Aorta (tissue), 5 donors: Measurements from ENCODE around the gene FIBP. TPM values are rescaled to one million over a fixed set of nuclear protein-coding genes. Genes with fewer than 3 reads are reported as not detected.

Source experiments
- ATAC-seq: fragments of 200-7000 bp; cut with Tn5 transposase; one replicate; pipeline ENCODE4 v1.9.1; 2022; ENCODE audit warnings: moderate library complexity; ENCODE audit not compliant: low FRiP score
- DNase-seq, 2 donors: peaks; one replicate each; pipeline ENCODE4 v3.0.0-alpha.2; 2020
- H3K27ac ChIP-seq, 2 donors: one replicate each; pipeline ENCODE4 v1.5.1; 2013; ENCODE audit warnings: low read length in 2 of 2, mild to moderate bottlenecking in 2 of 2, moderate library complexity in 2 of 2, control low read depth in 1 of 2, inconsistent platforms in 1 of 2, low read depth in 1 of 2
- H3K27me3 ChIP-seq, 2 donors: one replicate each; pipeline ENCODE4 v1.6.1; 2013; ENCODE audit warnings: control low read depth in 1 of 2, low read length in 1 of 2, mild to moderate bottlenecking in 1 of 2, moderate library complexity in 1 of 2; ENCODE audit not compliant: insufficient read depth in 2 of 2, control insufficient read depth in 1 of 2
- H3K36me3 ChIP-seq, 2 donors: one replicate each; pipeline ENCODE4 v1.6.1; 2013; ENCODE audit warnings: control low read depth in 1 of 2, low read length in 1 of 2, mild to moderate bottlenecking in 1 of 2; ENCODE audit not compliant: insufficient read depth in 2 of 2, control insufficient read depth in 1 of 2
- H3K4me1 ChIP-seq, 2 donors: one replicate each; pipeline ENCODE4 v1.6.1; 2013; ENCODE audit warnings: low read length in 2 of 2, control low read depth in 1 of 2, mild to moderate bottlenecking in 1 of 2, moderate library complexity in 1 of 2; ENCODE audit not compliant: insufficient read depth in 2 of 2, control insufficient read depth in 1 of 2
- H3K4me3 ChIP-seq, 2 donors: one replicate each; pipeline ENCODE4 v1.5.1; 2013; ENCODE audit warnings: low read length in 2 of 2, control low read depth in 1 of 2, mild to moderate bottlenecking in 1 of 2
- H3K9me3 ChIP-seq: one replicate; pipeline ENCODE4 v1.6.1; 2013; ENCODE audit warnings: mild to moderate bottlenecking, low read length; ENCODE audit not compliant: control insufficient read depth
- WGBS, 2 donors: extraction: QIAGEN DNeasy Blood & Tissue Kit; methylation state at CpG; one replicate each; pipeline ENCODE4 v1.1.7; 2013; 5-methylcytosine and 5-hydroxymethylcytosine counted together
- intact Hi-C, 2 donors: fragments of 100-400 bp; cut with DNase I; formaldehyde crosslinking; loops; one replicate each; pipeline versions ENCODE4 v1.14.2 to v1.15.0; 2022
- long read RNA-seq, 2 donors: library from polyadenylated mRNA; unstranded; transcript quantifications; one replicate each; pipeline ENCODE4 v2.0.0, GENCODE V29; 2020 to 2021
- polyA plus RNA-seq, 2 donors: library from polyadenylated mRNA; stranded (reverse); fragments of 200-250 nt; gene quantifications; one replicate each; pipeline ENCODE4 v1.2.3, GENCODE V29; 2013
- total RNA-seq, 2 donors: library from RNA; stranded (reverse); fragmentation: NEBNext Ultra II Directional; extraction: Animal tissue kit (Norgen Biotek cat#: 25700); gene quantifications; one replicate each; pipeline ENCODE4 v1.2.1, GENCODE V29; 2021
- donor health status: healthy with polysubstance abuse.
- donor health status: Bipolar disorder and iron deficiency.
- donor health status: DM: no; HTN: no; CAD: no.
- donor health status: DM: no; HTN: no; CAD: no.
- donor health status: DM: yes; HTN: yes; CAD: no.

FIBP gene
- total RNA-seq (10 to 100 TPM; 40.2 to 47.7 TPM), polyA plus RNA-seq (10 to 100 TPM; 57.2 to 73.1 TPM)
- long read RNA-seq, donor 1, transcript FIBP-201 (10 exons, 1,261 nt), result minor isoform, 11 of 155 reads
- long read RNA-seq, donor 1, transcript FIBP-202 (10 exons, 1,248 nt), result major isoform, 118 of 155 reads
- long read RNA-seq, donor 1, partial matches to known transcripts, result 3 of 155 reads
- long read RNA-seq, donor 1, other reads (novel, unspliced or antisense), result 19 of 155 reads
- long read RNA-seq, donor 2, transcript FIBP-202 (10 exons, 1,248 nt), result major isoform, 18 of 27 reads
- long read RNA-seq, donor 2, partial matches to known transcripts, result 1 of 27 reads
- long read RNA-seq, donor 2, other reads (novel, unspliced or antisense), result 5 of 27 reads

DNA sequence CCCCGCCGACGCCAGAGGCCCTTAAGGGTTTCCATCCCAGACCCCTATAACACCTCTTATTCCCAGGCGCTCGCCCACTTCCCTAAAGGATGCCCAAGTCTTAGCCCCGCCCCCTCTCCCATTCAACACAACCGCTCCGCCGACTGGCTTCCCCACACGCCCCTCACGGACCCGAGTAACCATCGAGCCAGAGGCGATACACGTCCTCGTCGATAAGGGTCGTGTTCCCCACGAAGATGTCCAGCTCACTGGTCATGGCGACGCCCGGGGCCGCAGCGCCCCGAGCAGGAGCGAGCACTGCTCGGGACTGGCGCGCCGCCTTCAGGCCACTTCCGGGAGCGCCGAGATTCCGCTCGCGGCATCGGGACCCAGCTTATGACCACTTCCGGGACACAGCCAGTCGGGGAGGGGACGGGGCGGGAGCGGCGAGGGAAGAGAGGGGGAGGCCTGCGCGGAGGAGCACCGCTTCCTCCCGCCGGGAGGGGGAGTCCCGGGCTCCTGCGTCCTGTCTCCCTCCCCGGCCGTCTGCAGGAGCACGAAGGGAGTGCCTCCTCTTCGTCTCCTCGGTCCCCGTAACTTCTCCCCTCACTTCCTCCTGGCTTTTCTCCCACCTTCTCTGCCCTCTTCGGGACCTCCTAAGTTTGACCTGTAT is at the start of gene FIBP:
Gene FIBP, minus strand, starts transcription at position 309 of the 652 bp plus-strand sequence. Its CDS starts 53 bp downstream, at position 256.
- intact Hi-C loops, result loop anchor here (2.0 to 10.0 kb wide), 4 partner anchors 31 to 137 kb away; partner anchors contain the start of genes BANF1 (in 1 of the 2), C11orf68 (in 1 of the 2), CATSPER1 (in 1 of the 2) and DRAP1 (in 1 of the 2)
- H3K36me3 ChIP-seq, result peaks cover 0 to 2% of the 10 kb centered on the region in 2 donors
- peak within 1 kb of the TSS; percentile 88 to 97 for H3K27ac ChIP-seq
- H3K27me3 ChIP-seq, result peaks cover 0 to 5% of the 10 kb centered on the region in 2 donors
- peaks cover 0 to 3% of the 10 kb centered on the region in 2 donors for H3K4me1 ChIP-seq
- no peaks in the 10 kb centered on the region for H3K9me3 ChIP-seq
- 0% methylated on average over 48 to 57 of the region's 57 CpGs for WGBS, 2 donors
- DNase-seq (peak; percentile 99), ATAC-seq (peak; percentile 90)
- H3K4me3 ChIP-seq, result peak within 1 kb of the TSS; percentile 25 to 57

DNA sequence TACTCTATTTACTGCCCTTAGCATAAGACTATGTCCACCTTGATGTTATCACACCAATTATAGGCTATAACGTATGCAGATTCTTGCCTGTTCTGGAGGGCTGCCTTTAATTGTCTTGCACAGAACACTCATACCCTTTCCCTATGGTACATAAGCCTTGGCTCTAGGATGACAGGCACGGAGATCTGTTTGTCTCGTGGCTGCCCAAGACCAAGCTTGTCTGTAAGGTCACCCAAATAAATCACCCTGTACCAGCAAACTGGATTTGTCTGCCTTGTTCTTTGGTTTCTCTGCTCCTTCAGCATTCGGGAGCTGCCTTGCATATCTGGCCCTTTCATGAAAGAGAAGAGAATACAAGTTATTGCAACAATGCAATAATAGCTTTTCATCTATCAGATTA is 49.5 kb upstream of the FIBP start:
- 27 to 29% methylated on average over 4 of the region's 4 CpGs for WGBS, 2 donors
- Histone ChIP-seq H3K9me3 (no peaks in the 10 kb centered on the region), H3K36me3 (no peaks in the 10 kb centered on the region), H3K27ac (no peak overlapping the region), H3K27me3 (no peaks in the 10 kb centered on the region), H3K4me1 (no peaks in the 10 kb centered on the region), H3K4me3 (no peak overlapping the region)
- intact Hi-C loops, result no loop called here
- ATAC-seq, result no peak
- DNase-seq, result no peak

DNA sequence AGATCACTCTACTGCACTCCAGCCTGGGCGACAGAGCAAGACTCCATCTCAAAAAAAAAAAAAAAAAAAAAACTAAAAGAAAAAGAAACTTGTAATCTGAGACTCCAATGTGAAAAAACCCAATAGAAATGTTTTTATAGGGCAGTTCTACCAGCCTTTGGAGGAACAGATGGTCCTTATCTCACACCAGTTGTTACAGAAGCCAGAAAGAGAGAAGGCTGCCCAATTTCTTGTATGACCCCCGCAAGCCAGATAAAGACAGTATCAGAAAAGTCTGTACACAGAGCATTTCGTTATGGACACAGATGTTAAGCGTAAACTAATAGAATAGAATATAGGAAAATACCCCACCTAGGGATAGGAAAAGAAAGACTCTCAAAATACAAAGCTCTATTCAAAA is 45.7 kb upstream of the FIBP start:
- no peak for DNase-seq
- H3K36me3 ChIP-seq, result no peaks in the 10 kb centered on the region
- no peaks in the 10 kb centered on the region for H3K4me1 ChIP-seq

DNA sequence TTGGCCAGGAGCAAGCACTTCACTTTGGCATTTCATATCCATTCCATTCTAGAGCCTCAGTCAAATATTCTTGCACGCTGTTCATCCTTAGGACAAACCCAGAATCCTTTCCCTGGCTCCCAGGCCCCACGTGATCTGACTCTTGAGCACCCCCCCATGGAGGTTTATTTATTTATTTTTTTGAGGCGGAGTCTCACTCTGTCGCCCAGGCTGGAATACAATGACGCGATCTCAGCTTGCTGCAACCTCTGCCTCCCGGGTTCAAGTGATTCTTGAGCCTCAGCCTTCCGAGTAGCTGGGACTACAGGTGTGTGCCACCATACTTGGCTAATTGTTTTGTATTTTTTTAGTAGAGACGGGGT is 44.3 kb upstream of the FIBP start:
- Histone ChIP-seq H3K4me3 (no peak overlapping the region), H3K27me3 (no peaks in the 10 kb centered on the region), H3K27ac (no peak overlapping the region), H3K36me3 (no peaks in the 10 kb centered on the region), H3K4me1 (no peaks in the 10 kb centered on the region), H3K9me3 (no peaks in the 10 kb centered on the region)
- ATAC-seq, result no peak
- 28 to 29% methylated on average over 9 of the region's 9 CpGs for WGBS, 2 donors
- intact Hi-C loops, result no loop called here
- DNase-seq, result no peak

More for the DNA sequence above, 45.7 kb upstream of the FIBP start:
- intact Hi-C loops, result no loop called here
- no peak overlapping the region for H3K27ac ChIP-seq
- WGBS, 2 donors, result 37% methylated on average over 3 to 4 of the region's 4 CpGs
- no peak overlapping the region for H3K4me3 ChIP-seq
- ATAC-seq, result no peak
- no peaks in the 10 kb centered on the region for H3K9me3 ChIP-seq
- no peaks in the 10 kb centered on the region for H3K27me3 ChIP-seq

DNA sequence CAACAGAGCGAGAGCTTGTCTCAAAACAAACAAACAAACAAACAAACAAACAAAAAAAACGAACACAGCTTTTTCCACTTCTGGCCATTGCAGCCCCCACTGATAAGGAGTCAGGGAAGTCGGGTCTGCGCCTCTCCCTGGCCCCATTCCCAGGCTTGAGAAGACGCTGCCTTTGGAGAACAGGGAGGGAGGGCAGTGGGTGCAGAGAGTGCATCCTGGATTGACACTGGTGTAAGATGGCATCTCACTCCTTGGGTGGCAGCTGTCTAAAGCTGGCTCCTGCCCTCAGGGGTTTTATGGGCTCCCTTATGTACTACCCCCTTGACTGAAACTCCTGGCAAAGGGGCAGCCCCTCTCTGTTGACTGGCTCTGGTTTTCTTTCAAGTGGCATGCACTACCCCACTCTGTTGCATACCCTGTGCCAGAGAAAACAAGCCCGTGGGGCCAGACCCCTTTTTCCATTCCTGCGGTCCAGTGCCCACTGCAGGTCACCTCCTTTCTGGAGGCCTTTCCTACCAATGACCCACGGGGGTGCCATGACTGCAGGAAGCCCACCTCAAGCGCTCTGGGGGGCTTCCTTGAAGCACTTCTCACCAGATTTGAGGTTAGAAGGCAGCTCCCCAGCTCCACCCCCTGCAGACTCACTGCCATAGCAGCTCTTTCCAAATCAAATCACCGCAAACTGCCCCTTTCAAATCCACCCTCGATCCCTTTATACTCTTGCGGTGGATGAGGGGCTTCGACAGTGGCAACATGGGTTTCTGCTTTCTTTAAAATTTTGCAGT is 43.7 kb upstream of the FIBP start:
- no peak overlapping the region for H3K4me3 ChIP-seq
- no peaks in the 10 kb centered on the region for H3K27me3 ChIP-seq
- H3K36me3 ChIP-seq, result no peaks in the 10 kb centered on the region
- no peak overlapping the region for H3K27ac ChIP-seq
- ATAC-seq (no peak), DNase-seq (no peak)
- WGBS, 2 donors, result 37 to 39% methylated on average over 13 of the region's 13 CpGs
- intact Hi-C loops, result no loop called here
- H3K4me1 ChIP-seq, result no peaks in the 10 kb centered on the region
- H3K9me3 ChIP-seq, result no peaks in the 10 kb centered on the region

DNA sequence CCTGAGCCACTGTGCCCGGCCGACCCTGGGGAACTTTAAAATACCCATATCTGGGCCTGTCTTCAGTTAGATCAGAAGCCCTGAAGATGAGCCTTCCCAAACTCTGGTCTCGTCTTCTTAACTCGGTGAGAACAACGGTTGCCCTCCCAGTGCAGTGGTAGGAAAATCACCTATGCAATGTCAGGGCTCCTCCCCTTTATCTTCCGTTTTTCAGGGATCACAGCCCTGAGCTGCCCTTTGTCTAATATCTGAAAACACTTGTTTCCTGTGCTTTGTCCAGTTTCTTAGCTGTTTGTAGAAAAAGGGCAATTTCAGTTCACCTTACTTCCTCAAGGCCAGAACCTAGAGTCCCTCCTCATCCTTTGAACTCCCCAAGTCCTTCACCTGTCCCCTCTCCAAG is 40.4 kb upstream of the FIBP start:
- no peak for ATAC-seq
- Histone ChIP-seq H3K9me3 (no peaks in the 10 kb centered on the region), H3K27ac (no peak overlapping the region), H3K4me1 (no peaks in the 10 kb centered on the region), H3K27me3 (no peaks in the 10 kb centered on the region), H3K36me3 (no peaks in the 10 kb centered on the region), H3K4me3 (no peak overlapping the region)
- intact Hi-C loops, result no loop called here
- WGBS, 2 donors, result 76% methylated on average over 6 of the region's 6 CpGs
- DNase-seq, result no peak

DNA sequence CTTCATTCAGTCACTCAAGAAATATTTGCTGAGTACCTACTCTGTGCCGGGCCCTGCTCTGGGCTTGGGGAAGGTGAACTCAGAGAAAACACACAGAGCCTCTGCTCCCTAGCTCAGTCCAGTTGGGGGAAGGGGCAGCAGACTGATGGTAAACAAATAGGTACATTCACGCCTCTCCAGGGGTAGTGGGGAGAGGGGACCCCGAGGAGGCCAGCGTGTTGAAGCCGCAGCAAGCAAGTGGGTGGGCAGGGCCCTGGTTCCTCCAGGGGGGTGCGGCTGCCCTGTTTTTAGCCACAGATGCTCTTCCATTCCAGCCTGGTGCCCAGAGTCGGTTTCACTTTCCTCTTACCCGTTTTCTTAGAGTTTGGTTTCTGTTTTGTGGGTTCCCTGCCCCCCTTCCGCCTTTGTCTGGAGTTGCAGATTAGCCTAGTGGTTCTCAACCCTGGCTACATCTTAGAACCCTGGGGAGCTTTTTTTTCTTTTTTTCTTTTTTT is 39.7 kb upstream of the FIBP start:
- no peaks in the 10 kb centered on the region for H3K9me3 ChIP-seq
- H3K4me1 ChIP-seq, result no peaks in the 10 kb centered on the region
- WGBS, 2 donors, result 55 to 60% methylated on average over 9 of the region's 9 CpGs
- H3K27ac ChIP-seq, result no peak overlapping the region
- no peak for ATAC-seq
- peak in 1 of 2 donors; percentile 64 for DNase-seq
- intact Hi-C loops, result no loop called here
- H3K4me3 ChIP-seq, result no peak overlapping the region
- H3K36me3 ChIP-seq, result no peaks in the 10 kb centered on the region
- H3K27me3 ChIP-seq, result no peaks in the 10 kb centered on the region

DNA sequence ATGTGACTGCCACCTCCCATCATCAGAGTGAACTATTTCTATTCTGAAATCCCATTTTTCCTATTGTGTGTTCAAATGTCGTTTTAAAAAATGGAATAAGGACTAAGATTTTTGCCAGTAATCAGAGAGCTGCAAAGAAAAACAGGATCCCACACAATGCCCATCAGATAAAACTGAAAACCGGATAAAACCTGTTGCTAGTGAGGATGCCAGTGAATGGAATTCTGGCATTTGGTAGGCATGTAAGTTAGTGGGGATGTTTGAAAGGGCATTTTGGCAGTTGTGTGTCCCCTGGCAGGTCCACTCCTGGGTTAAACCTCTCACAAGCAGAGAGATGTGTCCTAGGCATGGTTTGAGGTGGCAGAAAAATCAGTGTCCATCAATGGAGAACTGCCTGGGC is 37.1 kb upstream of the FIBP start:
- no peak overlapping the region for H3K27ac ChIP-seq
- no peaks in the 10 kb centered on the region for H3K4me1 ChIP-seq
- ATAC-seq (no peak), DNase-seq (no peak)
- no peaks in the 10 kb centered on the region for H3K36me3 ChIP-seq
- H3K9me3 ChIP-seq, result no peaks in the 10 kb centered on the region
- no peaks in the 10 kb centered on the region for H3K27me3 ChIP-seq
- WGBS, 2 donors, result 6 to 7% methylated on average over 2 of the region's 2 CpGs
- H3K4me3 ChIP-seq, result no peak overlapping the region
- intact Hi-C loops, result no loop called here
